ENCODE measurements around the gene LTB4R2.

The LTB4R2 gene

DNA sequence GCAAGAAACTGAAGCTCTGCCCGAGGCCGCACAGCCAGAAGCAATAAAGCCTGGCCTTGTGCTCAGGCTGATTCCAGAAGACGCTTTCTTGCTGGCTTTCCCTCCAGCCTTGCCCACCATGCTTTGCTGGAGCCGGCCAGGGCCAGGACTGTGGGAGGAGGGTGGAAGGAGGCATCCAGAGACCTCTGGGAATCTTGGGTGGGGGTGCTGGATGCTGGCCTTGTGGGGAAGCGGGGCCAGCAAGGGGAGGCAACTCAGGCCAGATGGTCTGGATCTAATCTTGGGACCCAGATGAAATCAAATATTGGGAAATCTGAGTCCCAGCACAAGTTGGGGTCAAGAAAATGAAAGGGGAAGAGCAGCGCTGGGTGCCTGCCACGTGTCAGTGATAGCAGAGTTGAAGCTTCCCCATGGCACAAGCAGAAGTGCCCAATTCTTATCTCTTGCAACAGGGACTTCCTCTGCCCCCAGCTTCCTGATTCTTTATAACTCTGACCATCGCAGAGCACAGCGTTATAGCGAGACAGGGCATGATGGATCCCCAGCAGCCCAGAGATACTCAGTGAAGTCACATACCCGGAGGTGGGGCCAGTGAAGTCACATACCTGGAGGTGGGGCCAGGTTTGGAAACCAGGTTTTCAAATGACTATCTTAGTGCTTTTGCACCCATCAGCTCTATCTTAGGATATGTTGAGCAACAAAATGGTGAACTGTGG is 32.2 kb upstream of the LTB4R2 start:
- DNase-seq = no peak

DNA sequence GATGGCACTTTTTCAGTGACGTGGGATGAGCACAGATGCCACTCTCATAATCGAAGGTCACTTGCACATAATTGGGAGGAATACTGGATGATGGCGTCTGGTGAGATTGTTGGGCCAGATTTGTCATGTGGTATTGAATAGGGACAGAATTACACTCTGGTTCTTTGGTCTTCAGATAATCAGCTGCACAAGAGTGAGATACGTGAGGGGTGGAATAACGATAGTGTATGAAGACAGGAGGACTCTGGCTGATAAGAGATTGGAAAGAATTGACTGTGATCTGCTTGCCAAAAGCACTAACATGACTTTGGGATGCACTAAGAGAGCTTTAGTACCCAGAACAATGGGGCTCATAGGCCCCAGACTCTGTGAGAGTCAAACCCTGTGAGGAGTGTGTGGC is 31.5 kb upstream of the LTB4R2 start:
- DNase-seq = no peak

DNA sequence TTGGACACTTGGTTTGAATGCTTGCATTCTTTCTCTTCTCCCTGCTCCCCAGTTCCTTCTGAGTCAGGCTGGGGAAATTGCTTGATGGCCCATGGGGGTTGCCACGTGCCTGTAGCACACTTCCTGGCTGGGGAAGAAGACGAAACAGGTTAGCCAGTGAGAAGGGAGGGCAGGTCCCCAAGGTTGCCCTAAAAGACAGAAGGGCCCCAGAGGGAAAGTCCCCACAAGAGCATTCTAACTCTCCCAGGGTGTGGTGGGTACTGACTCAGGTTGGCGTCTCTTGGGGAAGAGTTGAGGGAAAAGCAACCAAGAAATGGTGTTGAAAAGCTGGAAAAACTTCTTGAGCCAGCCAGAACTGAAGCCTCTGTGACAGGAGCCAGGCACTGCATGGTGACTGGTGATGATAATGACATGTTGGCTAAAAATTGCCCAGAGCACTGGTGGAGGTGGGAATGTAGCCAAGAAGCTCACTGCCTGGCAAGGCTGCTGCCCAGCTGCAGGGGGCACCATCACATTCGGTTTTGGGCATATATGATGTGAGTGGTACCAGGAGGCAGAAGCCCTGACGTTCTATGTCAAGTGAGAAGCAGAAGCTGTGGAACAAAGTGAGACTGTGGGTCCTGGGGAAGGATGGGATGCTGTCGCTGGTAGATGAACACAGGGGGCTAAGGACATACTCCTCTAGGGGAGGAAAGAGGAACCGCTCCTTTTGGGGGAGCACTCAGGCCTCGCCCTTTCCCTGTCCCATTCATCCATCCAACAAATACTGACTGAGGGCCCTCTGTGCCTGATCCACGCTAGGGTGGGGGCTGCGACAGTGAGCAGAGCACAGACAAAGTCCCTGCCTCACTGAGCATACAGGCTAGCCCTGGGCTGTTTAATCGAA is 30.4 kb upstream of the LTB4R2 start:
- DNase-seq = peak; percentile 77

DNA sequence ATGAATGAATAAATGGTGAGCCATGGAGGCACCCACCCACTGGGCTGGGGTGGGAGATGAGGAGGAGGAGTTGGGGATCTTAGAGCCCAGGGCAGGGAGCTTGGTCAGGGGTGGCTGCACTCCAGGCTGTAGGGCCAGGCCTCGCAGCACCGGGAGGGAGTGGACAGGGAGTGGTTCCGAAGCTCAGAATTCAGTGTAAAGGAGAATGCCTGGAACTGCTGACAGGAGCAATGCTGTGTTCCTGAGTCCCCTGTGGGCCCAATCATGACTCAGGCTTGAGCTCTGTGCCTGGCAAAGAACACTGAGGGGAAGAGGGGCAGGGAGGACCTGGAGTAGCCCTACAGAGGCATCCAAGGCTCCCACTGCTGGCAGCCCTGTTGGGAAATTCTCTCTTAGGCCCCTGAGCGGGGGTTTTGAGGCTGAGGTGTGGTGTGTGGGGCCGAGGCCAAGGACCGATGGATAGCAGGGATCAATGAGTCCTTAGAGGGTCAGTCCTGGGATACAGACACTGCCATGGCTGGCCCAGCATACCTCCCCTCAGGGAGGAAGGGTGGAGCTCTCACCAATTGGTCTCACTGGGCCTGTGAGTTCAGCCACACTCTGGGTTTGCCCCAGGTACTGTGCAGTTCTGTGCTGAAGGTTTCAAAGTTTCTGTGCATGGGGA is 29.0 kb upstream of the LTB4R2 start:
- DNase-seq = no peak

DNA sequence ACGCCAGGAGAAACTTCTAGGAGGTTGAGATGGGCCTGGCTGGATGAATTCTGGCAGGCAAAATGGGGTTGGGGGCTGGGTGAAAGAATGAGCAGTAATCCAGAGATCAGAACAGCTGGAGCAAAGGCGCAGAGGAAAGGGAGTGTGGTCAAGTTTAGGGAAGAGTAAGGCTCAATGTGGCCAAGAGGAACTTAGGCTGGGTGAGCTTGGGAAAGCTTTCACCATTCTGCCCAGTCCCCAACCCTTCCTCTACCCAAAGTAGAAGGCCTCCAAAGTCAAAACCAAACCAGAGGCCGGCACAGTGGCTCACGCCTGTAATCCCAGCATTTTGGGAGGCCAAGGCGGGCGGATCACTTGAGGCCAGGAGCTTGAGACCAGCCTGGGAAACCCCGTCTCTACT is 28.3 kb upstream of the LTB4R2 start:
- no peak for DNase-seq

DNA sequence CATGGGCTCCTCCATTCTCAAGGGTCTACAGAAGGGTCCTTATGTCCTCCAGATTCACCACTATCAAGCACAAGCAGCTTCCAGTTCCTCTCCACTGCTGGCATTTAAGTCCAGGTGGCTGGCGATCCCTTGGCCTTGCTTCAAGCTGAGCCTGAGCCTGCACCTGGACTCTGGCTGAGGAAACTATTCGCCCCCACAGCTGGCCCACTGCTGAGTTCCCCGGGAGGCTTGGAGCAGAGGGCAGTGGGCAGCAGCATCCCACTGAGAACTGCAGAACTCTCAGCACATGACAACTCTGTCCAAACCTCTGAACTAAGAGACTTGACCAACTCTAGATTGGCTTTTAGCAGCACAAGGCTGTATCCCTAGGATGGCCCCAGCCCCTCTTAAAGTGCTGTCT is 27.2 kb upstream of the LTB4R2 start:
- DNase-seq = no peak

DNA sequence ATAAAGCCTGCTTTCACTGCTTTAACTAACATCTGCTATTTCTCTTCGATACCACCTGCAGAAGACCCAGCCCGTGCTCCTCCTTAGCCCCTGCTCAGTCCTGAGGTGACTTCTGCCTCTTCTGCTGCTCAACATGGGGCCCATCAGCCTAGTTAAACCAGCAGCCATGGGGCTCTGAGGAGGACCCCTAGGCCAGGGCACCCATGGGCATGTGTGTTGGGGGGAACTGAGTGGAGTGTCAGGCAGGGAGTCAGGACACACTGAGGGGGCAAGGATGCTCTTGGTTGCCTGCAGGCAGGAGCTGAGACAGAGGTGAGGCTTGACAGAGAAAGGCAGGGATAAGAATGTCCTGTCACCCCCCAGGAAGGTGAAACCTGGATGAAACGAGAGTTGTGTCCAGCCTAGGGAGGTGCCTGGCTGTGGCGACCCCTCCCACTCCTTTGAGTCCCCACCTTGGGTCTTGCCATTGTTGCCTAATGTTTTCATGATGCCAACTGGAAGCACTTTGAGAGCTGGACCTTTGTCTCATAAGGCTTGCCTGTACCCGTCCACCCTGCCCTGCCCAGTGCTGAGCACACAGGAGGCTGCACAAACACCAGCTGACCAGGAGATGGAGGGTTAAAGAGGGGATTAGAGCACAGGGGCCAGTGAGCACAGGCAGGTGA is 26.0 kb upstream of the LTB4R2 start:
- DNase-seq = no peak

DNA sequence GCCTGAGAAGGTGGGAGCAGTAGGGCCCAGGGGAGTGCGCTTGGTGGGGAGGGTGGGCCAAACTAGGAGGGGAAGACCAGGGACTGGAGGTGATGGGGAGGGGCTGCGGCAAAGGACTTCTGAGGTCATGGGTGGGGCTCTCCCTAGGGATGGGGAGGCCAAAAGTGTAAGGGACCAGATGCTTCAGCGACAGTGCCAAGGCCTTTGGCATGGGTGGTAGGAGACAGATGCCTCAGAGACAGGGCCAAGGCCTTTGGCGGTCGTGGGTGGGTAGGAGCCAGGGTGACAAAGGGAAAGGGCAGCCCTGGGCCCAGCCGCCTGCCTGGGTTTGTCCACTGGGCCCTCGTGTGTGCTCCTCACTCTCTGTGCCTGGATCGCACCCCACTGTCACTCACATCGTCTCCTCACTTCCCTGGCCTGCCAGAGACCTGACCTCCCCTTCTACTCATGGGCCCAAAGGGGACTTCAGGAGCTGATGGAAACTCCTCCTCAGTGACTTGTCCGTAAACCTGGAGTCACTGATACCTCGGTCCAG is 25.4 kb upstream of the LTB4R2 start:
- no peak for DNase-seq

DNA sequence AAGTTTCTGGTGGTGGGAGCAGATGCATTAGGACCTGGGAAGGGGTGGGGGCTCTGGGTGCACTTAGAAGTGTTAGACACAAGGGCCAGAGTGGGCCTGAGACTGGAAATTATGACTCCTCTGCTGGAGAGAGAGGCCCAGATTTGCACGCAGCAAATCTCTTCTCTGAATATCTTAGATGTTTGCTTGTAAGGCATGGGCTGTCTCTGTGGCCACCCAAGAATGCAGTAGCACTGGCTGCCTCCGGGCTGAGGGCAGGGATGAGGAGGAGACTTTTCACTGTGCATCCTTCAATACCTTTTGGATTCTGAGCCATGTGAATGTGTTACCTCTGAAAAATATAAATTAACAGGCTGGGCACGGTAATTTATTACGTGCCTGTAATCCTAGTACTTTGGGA is 24.6 kb upstream of the LTB4R2 start:
- DNase-seq = no peak

DNA sequence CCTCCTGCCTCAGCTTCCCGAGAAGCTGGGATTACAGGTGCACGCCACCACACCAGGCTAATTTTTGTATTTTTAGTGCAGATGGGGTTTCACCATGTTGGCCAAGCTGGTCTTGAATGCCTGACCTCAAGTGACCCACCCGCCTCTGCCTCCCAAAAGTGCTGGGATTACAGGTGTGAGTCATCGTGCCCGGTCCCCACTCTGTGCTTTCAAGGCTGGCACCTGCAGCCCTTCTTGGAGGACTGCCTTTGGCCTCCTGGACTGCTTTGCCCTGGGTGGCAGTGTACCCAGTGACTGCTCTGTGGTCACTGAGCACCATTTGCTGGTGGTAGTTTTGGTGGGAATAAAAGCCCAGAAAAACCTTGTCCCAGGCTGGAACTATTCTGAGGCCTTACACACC is 22.9 kb upstream of the LTB4R2 start:
- no peak for DNase-seq

DNA sequence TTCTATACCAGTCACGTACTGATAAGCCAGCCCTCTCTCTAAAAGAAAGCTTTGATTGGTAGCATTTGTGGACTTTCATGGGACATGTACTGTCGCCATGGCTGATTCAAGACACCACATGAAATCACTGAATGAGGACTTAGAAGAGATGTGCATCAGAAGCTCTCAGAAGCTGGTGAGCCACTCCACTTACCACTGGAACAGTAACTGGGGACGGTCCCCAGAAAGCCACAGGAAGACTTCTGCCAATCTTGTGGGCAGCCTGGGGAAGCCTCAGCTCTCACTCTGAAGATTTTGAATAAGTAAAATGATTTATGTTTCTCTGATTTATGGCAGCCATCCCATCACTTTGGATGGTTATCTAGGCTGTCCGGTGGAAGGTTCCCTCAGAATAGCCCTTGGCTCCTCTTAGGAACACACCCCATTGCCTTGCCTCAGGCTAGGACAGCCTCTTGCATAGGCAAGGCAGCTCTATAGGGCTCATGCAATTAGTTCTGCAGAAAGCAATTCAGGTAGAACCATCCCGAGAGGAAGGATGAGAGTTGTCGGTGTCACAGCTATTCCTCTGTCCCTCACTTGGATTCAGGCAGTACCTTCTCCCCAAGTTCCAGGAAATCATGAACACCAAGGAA is 20.2 kb upstream of the LTB4R2 start:
- DNase-seq = no peak

DNA sequence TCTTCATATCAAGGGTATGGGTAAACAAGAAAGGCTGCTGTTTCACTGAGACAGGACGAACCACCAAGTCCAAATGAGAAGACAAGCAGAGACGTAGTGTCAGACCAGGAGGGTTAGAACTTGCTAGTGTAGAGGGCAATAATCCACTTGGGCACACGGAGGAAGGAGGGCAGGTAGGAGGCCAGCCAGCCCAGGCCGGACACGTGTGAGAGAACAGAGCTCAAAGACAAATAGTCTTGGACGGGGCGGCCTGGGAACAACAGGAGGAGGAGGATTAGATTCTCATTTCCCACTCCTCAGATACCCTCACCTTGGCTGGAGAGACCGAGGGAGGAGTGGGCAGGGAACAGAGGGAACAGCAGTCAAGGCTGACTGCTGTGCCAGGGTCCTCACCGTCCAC is 19.2 kb upstream of the LTB4R2 start:
- DNase-seq = no peak

DNA sequence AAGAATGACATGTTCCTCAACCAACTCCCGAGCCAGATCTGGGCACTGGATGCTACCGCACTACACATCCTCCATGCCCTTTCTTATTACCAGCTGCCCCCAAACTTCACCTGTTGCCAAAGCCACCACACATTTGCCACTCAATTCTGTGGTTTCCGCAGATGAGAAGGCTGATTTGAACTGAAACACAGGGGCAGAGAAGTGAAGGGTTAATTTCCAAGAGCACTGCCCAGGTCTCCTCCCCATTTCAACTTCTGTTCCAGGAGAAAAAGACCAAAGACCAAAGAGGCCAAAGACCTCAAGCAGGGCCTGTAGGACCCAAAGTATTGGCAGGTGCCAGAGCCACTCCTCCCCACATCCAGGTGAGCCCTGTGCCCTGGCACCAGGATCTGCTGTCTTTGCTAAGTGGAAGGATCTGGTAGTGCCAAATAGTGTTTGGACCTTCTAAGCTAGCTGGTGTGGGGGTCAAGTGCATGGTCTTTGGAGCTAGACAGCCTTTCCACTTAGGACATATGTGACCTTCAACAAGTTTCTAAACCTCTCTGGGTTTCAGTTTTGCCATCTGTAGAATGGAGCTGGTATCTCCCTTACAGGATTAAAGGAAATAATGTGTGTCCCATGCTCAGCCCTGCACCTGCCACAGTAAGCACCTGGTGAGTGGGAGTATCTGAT is 18.4 kb upstream of the LTB4R2 start:
- DNase-seq = no peak

DNA sequence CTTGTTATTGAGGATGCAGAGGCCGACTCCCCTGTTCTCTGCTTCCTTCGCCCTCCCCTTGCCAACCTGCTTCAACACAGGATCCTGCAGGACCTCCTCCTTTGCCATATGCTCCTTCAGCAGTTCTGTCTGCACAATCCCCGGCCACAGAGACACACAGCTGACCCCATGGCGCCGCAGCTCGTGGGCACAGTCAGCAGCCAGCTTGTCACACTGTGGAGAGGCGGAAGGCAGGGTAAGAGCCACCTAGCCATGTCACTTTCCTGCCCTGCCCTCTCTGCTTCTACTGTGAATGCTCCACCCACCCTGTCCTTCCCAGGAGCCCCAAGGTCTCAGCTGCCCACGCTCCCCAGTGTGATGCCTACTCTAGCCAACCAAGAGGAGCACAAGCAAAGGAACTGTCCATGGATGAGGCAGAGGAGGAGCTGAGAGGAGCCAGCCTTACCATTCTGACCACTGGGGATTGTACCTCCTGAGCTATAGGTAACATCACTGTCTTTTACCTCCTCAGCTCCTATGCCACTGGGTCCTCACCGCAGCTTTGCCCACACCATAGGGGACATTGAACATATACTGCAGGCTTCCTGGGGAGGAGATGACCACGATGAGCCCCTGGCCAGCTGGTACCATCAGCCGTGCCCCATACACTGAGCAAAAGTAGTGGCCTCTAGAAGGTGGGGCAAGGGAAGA is 17.7 kb upstream of the LTB4R2 start:
- no peak for DNase-seq

DNA sequence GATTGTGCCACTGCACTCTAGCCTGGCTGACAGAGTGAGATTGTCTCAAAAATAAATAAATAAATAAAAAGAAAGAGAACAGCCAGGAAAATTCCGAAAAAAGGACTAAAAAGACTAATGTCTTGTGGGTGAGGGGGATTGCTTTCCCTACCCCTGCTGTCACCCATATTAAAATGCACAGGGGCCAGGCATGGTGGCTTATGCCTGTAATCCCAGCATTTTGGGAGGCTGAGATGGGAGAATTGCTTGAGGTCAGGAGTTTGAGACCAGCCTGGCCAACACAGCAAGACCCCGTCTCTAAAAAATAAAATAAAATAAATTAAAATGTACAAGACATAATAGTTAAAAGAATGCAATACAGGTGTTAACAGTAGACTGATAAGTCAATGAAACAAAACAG is 16.4 kb upstream of the LTB4R2 start:
- DNase-seq = no peak

DNA sequence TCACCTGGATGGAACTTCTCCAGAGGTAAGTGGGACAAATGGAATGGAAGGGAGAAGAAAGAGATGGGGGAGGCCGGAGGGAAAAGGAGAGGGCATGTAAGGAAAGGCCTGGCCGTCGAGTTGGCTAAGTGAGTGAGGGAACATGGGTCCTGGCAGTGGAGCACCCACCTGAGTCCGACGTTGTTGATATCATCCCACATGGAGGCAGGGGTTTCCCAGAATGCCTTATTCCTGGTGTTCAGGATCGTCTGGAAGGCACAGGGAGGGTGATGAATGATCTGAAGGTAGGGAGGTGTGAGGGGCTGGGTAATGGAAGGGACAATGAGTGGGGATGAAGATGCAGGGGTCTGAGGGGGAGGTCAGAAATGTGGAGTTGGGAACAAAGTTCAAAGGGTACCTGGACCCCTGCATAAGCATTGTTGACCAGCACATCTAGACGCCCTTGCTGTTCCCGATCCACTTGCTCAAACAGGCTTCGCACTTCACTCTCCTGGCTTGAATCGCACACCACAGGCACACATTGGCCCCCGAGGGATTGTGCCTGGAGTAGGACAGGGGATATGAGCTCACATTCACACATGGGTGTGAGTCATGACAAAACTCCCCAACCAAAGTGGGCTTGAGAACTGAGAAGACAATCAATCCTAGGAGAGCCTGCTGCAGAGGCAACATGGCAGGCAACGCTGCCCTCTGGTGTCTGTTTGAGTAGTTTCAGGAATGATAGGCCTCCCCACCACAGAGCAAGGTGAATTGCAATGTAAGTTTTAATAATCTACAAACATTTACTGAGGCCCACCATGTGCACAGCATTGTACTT is 13.4 kb upstream of the LTB4R2 start:
- DNase-seq = peak; percentile 47

DNA sequence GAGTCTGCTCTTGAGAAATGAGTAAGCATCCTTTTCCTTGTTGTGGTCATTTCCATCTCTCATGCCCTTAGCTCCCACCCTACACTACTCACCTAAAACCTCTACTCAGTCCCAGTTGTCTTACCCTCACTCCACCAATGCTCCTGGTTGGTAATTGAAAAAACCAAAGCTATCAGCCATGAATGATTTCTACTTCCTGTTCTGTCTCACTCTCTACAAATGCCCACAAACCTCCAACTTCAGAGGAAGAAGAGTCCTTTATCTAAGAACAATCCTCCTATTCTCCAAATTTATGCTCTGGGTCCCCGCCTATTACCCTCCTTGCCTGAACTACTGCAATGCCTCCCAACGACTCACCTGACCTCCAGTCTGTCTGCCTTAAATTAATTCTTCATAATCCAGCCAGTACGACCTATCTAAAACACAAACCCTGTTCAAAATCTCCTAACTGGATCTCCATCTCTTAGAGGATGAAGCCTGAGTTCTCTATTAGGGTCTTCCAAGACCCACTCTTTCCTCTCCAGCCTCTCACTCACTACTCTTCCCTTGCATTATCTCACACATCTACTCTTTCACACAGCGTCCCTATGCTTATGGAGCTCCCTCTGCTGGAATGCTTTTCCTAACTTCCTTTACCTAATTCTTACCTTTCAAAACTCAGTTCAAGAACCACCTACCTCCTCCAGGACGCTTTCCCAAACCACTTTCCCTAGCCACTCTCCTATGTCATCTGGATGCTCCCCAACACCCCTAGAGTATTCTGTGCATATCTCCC is 12.6 kb upstream of the LTB4R2 start:
- DNase-seq = peak; percentile 22

DNA sequence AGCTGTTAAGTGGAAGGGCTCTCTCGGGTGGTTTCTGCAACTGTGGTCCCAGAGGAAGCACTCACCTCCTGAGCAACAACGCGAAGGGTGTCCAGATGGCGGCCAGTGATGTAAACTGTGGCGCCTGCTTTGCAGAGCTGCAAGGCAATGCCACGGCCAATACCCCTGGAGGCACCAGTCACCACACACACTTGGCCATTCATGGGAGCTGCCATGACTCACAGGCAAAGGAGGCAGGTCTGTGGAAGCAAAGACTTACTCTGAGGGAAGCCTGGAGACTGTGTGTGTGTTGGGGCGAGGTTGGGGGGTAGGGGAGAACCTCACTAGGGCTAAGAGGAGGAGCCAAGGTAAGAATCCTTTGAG is 11.1 kb upstream of the LTB4R2 start:
- DNase-seq = peak; percentile 28
